Activated CD4-positive, alpha-beta memory T cell treated with anti-CD3 and anti-CD28 coated beads, Interleukin-2, amount 10 ng/mL, durations not matched to agents 7 days and 5 days (primary cell): Measurements from ENCODE around the gene FRMPD4. TPM values are rescaled to one million over a fixed set of nuclear protein-coding genes. Genes with fewer than 3 reads are reported as not detected.

Source experiments
- CTCF ChIA-PET: fragments of 350-600 bp; sonication (Branson Sonifier 250); formaldehyde crosslinking; loops from one replicate; lab custom pipeline; 2021; ENCODE audit warnings: antibody characterized with exemption, inconsistent platforms; lab: Charles Lee
- POLR2A ChIA-PET: fragments of 350-600 bp; sonication (Branson Sonifier 250); formaldehyde crosslinking; loops from one replicate; lab custom pipeline; 2021; ENCODE audit warnings: antibody characterized with exemption; lab: Charles Lee
- DNase-seq: peaks from one replicate; pipeline ENCODE4 v3.0.0-alpha.2; 2020
- H3K27ac Mint-ChIP-seq: one replicate; pipeline ENCODE4 v1.8.0; 2021; ENCODE audit warnings: mild to moderate bottlenecking, mixed read lengths
- H3K27me3 Mint-ChIP-seq: one replicate; pipeline ENCODE4 v1.8.0; 2021; ENCODE audit warnings: mixed read lengths
- H3K36me3 Mint-ChIP-seq: one replicate; pipeline ENCODE4 v1.8.0; 2021; ENCODE audit warnings: low read depth, mixed read lengths
- H3K4me1 Mint-ChIP-seq: one replicate; pipeline ENCODE4 v1.8.0; 2021; ENCODE audit warnings: mixed read lengths
- H3K4me3 Mint-ChIP-seq: one replicate; pipeline ENCODE4 v1.8.0; 2021; ENCODE audit warnings: mild to moderate bottlenecking, mixed read lengths
- H3K9me3 Mint-ChIP-seq: one replicate; pipeline ENCODE4 v1.8.0; 2021; ENCODE audit warnings: mixed read lengths
- total RNA-seq, 2 experiments: library from RNA; stranded (reverse); gene quantifications; one replicate each; pipeline ENCODE4 v1.2.3, GENCODE V29; 2021

FRMPD4 gene
- total RNA-seq, 2 experiments from 2014 or later, result not detected

- Mint-ChIP-seq H3K27ac (no peak overlapping the region), H3K4me3 (no peak overlapping the region), H3K27me3 (no peaks in the 10 kb centered on the region), H3K9me3 (no peaks in the 10 kb centered on the region), H3K36me3 (no peaks in the 10 kb centered on the region), H3K4me1 (no peaks in the 10 kb centered on the region)
- no peak for DNase-seq
- POLR2A ChIA-PET, result no interaction called here
- CTCF ChIA-PET, result no interaction called here
Measured at GRCh38 chrX:12229986-12230385, 91.7 kb downstream of the FRMPD4 start.

- POLR2A ChIA-PET, result no interaction called here
- Mint-ChIP-seq H3K4me3 (no peak overlapping the region), H3K27ac (no peak overlapping the region), H3K4me1 (no peaks in the 10 kb centered on the region), H3K27me3 (no peaks in the 10 kb centered on the region), H3K9me3 (no peaks in the 10 kb centered on the region), H3K36me3 (no peaks in the 10 kb centered on the region)
- CTCF ChIA-PET, result no interaction called here
- no peak for DNase-seq
Measured at GRCh38 chrX:12234534-12235329, 96.5 kb downstream of the FRMPD4 start.

- H3K4me3 Mint-ChIP-seq, result no peak overlapping the region
- ChIA-PET CTCF (no interaction called here), POLR2A (no interaction called here)
- no peaks in the 10 kb centered on the region for H3K36me3 Mint-ChIP-seq
- H3K27me3 Mint-ChIP-seq, result no peaks in the 10 kb centered on the region
- H3K9me3 Mint-ChIP-seq, result no peaks in the 10 kb centered on the region
- no peak overlapping the region for H3K27ac Mint-ChIP-seq
- DNase-seq, result no peak
- no peaks in the 10 kb centered on the region for H3K4me1 Mint-ChIP-seq
Measured at GRCh38 chrX:12236156-12236555, 97.9 kb downstream of the FRMPD4 start.

- DNase-seq, result no peak
- Mint-ChIP-seq H3K4me3 (no peak overlapping the region), H3K36me3 (no peaks in the 10 kb centered on the region), H3K9me3 (no peaks in the 10 kb centered on the region), H3K27ac (no peak overlapping the region), H3K4me1 (no peaks in the 10 kb centered on the region), H3K27me3 (no peaks in the 10 kb centered on the region)
- POLR2A ChIA-PET, result no interaction called here
- CTCF ChIA-PET, result no interaction called here
Measured at GRCh38 chrX:12237131-12237530, 98.9 kb downstream of the FRMPD4 start.

- Mint-ChIP-seq H3K27me3 (no peaks in the 10 kb centered on the region), H3K36me3 (no peaks in the 10 kb centered on the region), H3K27ac (no peak overlapping the region), H3K9me3 (no peaks in the 10 kb centered on the region), H3K4me1 (no peaks in the 10 kb centered on the region), H3K4me3 (no peak overlapping the region)
- DNase-seq, result no peak
- ChIA-PET CTCF (no interaction called here), POLR2A (no interaction called here)
Measured at GRCh38 chrX:12237771-12238170, 99.5 kb downstream of the FRMPD4 start.

GRCh38 chrX:12239356-12240082 lies 101.2 kb downstream of the FRMPD4 start:
- no peaks in the 10 kb centered on the region for H3K4me1 Mint-ChIP-seq
- H3K36me3 Mint-ChIP-seq, result no peaks in the 10 kb centered on the region
- DNase-seq, result no peak
- H3K27ac Mint-ChIP-seq, result no peak overlapping the region
- no peaks in the 10 kb centered on the region for H3K9me3 Mint-ChIP-seq
- CTCF ChIA-PET, result no interaction called here
- POLR2A ChIA-PET, result no interaction called here
- H3K4me3 Mint-ChIP-seq, result no peak overlapping the region
- no peaks in the 10 kb centered on the region for H3K27me3 Mint-ChIP-seq

GRCh38 chrX:12240491-12240890 lies 102.2 kb downstream of the FRMPD4 start:
- H3K4me1 Mint-ChIP-seq, result no peaks in the 10 kb centered on the region
- POLR2A ChIA-PET, result no interaction called here
- H3K27me3 Mint-ChIP-seq, result no peaks in the 10 kb centered on the region

GRCh38 chrX:12241026-12241425 lies 102.8 kb downstream of the FRMPD4 start:
- no peaks in the 10 kb centered on the region for H3K27me3 Mint-ChIP-seq
- H3K9me3 Mint-ChIP-seq, result no peaks in the 10 kb centered on the region
- CTCF ChIA-PET, result no interaction called here
- H3K27ac Mint-ChIP-seq, result no peak overlapping the region
- H3K4me1 Mint-ChIP-seq, result no peaks in the 10 kb centered on the region
- POLR2A ChIA-PET, result no interaction called here
- DNase-seq, result no peak
- H3K4me3 Mint-ChIP-seq, result no peak overlapping the region
- no peaks in the 10 kb centered on the region for H3K36me3 Mint-ChIP-seq

More at GRCh38 chrX:12240491-12240890, 102.2 kb downstream of the FRMPD4 start:
- DNase-seq, result no peak
- CTCF ChIA-PET, result no interaction called here
- H3K36me3 Mint-ChIP-seq, result no peaks in the 10 kb centered on the region
- H3K4me3 Mint-ChIP-seq, result no peak overlapping the region
- no peaks in the 10 kb centered on the region for H3K9me3 Mint-ChIP-seq
- no peak overlapping the region for H3K27ac Mint-ChIP-seq

- no peak overlapping the region for H3K4me3 Mint-ChIP-seq
- POLR2A ChIA-PET, result no interaction called here
- H3K4me1 Mint-ChIP-seq, result no peaks in the 10 kb centered on the region
- no peaks in the 10 kb centered on the region for H3K27me3 Mint-ChIP-seq
- no peaks in the 10 kb centered on the region for H3K36me3 Mint-ChIP-seq
- no peak for DNase-seq
- CTCF ChIA-PET, result no interaction called here
- H3K9me3 Mint-ChIP-seq, result no peaks in the 10 kb centered on the region
- no peak overlapping the region for H3K27ac Mint-ChIP-seq
Measured at GRCh38 chrX:12245650-12246645, 107.7 kb downstream of the FRMPD4 start.

- CTCF ChIA-PET, result no interaction called here
- Mint-ChIP-seq H3K27ac (no peak overlapping the region), H3K9me3 (no peaks in the 10 kb centered on the region), H3K36me3 (no peaks in the 10 kb centered on the region), H3K27me3 (no peaks in the 10 kb centered on the region), H3K4me1 (no peaks in the 10 kb centered on the region), H3K4me3 (no peak overlapping the region)
- DNase-seq, result no peak
- POLR2A ChIA-PET, result no interaction called here
Measured at GRCh38 chrX:12249997-12250396, 111.7 kb downstream of the FRMPD4 start.

GRCh38 chrX:12263211-12263610 lies 124.9 kb downstream of the FRMPD4 start:
- no peaks in the 10 kb centered on the region for H3K4me1 Mint-ChIP-seq
- no peak overlapping the region for H3K27ac Mint-ChIP-seq
- ChIA-PET POLR2A (no interaction called here), CTCF (no interaction called here)
- H3K36me3 Mint-ChIP-seq, result no peaks in the 10 kb centered on the region
- H3K4me3 Mint-ChIP-seq, result no peak overlapping the region
- DNase-seq, result no peak
- no peaks in the 10 kb centered on the region for H3K27me3 Mint-ChIP-seq
- H3K9me3 Mint-ChIP-seq, result no peaks in the 10 kb centered on the region

GRCh38 chrX:12269484-12269883 lies 131.2 kb downstream of the FRMPD4 start:
- CTCF ChIA-PET, result no interaction called here
- H3K9me3 Mint-ChIP-seq, result no peaks in the 10 kb centered on the region
- DNase-seq, result no peak

GRCh38 chrX:12278151-12278550 lies 139.9 kb downstream of the FRMPD4 start:
- Mint-ChIP-seq H3K36me3 (no peaks in the 10 kb centered on the region), H3K27me3 (no peaks in the 10 kb centered on the region), H3K4me1 (no peaks in the 10 kb centered on the region), H3K4me3 (no peak overlapping the region), H3K27ac (no peak overlapping the region), H3K9me3 (no peaks in the 10 kb centered on the region)
- POLR2A ChIA-PET, result no interaction called here
- no peak for DNase-seq
- CTCF ChIA-PET, result no interaction called here

More at GRCh38 chrX:12269484-12269883, 131.2 kb downstream of the FRMPD4 start:
- POLR2A ChIA-PET, result interaction anchor here (0.5 kb wide), 1 partner anchor 532 kb away, joined by 3 read pairs; no protein-coding TSS in a partner anchor
- no peak overlapping the region for H3K4me3 Mint-ChIP-seq
- no peaks in the 10 kb centered on the region for H3K36me3 Mint-ChIP-seq
- no peak overlapping the region for H3K27ac Mint-ChIP-seq
- H3K4me1 Mint-ChIP-seq, result no peaks in the 10 kb centered on the region
- H3K27me3 Mint-ChIP-seq, result no peaks in the 10 kb centered on the region
